Astrocyte of the cerebellum (primary cell): ENCODE measurements around the gene CSF1R.
A peak's percentile ranks its signal among the peaks of the same experiment; 100 is the strongest.
"Not testable (repeated sequence)": the region's sequence is repeated elsewhere in the genome, so short reads cannot be mapped to it uniquely, and the experiment has no call there.

Experiments used
- DNase-seq: peaks from one replicate; pipeline ENCODE4 v3.0.0-alpha.2; 2011; ENCODE audit warnings: low read depth
- H3K4me3 ChIP-seq: 2 replicates; pipeline ENCODE4 v1.5.1; 2011; ENCODE audit warnings: mild to moderate bottlenecking, low read depth, low read length, moderate library complexity
- in situ Hi-C: cut with HindIII; loops from 2 replicates; pipeline ENCODE4 v1.10.0; 2017; ENCODE audit warnings: low sequenced_read_pairs
- TF ChIP-seq, protein P1 (sequence below): IDR thresholded peaks from 2 replicates; pipeline ENCODE4 v1.5.1; 2012; ENCODE audit warnings: low read length, low read depth, moderate library complexity, mild to moderate bottlenecking; ENCODE audit errors: missing control alignments

CSF1R gene

DNA sequence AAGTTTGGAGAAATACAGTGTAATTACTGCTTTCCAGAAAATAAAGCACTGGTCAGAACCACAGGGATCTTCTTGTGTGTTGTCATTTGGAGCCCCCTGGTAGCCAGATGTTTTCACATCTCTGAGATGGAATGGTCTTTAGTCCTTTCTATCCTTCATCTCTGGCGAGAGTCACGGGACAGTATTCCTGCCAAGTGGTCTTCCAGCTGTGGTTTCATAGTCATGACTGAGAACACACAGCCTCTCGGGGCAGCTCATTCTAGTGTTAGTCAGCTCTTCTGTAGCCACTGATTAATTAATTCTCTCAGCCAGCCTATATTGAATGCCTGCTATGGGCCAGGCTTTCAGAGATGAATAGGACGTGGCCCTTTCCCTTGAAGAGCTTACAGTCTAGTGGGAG lies 51.7 kb downstream of the CSF1R start:
- no peak overlapping the region for H3K4me3 ChIP-seq
- TF ChIP-seq, protein P1, sequence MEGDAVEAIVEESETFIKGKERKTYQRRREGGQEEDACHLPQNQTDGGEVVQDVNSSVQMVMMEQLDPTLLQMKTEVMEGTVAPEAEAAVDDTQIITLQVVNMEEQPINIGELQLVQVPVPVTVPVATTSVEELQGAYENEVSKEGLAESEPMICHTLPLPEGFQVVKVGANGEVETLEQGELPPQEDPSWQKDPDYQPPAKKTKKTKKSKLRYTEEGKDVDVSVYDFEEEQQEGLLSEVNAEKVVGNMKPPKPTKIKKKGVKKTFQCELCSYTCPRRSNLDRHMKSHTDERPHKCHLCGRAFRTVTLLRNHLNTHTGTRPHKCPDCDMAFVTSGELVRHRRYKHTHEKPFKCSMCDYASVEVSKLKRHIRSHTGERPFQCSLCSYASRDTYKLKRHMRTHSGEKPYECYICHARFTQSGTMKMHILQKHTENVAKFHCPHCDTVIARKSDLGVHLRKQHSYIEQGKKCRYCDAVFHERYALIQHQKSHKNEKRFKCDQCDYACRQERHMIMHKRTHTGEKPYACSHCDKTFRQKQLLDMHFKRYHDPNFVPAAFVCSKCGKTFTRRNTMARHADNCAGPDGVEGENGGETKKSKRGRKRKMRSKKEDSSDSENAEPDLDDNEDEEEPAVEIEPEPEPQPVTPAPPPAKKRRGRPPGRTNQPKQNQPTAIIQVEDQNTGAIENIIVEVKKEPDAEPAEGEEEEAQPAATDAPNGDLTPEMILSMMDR: no peak
- DNase-seq: peak; percentile 89
- in situ Hi-C loops: no loop called here

DNA sequence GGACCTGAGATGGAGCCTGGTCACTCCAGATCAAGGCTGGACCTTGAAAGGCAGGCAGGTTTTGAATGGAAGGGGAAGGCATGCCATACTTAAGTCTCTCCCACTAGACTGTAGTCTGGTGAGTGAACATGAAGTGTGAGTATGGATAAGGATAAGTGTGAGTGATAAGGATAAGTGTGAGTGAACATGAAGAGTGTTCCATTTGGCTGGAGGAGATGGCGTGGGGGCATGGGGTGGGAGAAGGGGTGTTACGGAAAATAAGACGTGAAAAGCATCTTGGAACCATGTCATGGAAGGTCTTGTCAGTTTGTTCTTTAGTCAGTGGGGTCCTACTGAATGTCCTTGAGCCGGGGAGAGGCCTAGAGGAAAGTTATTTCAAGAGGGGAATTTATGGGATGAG lies 53.0 kb downstream of the CSF1R start:
- no peak for DNase-seq
- TF ChIP-seq, protein P1: no peak
- no peak overlapping the region for H3K4me3 ChIP-seq
- in situ Hi-C loops: no loop called here

DNA sequence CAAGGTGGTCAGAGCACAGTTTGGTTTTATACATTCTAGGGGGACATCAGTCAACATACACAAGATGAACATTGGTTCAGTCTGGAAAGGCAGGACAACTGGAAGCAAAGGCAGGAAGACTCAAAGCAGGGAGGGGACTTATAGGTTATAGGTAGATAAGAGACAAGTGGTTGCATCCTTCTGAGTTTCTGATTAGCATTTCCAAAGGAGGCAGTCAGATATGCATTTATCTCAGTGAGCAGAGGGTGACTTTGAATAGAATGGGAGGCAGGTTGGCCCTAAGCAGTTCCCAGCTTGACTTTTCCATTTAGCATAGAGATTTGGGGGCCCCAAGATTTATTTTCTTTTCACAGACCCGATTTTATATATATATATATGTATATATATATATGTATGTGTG lies 58.3 kb downstream of the CSF1R start:
- DNase-seq, H3K4me3 ChIP-seq: not testable (repeated sequence)
- in situ Hi-C loops: loop anchor here (5.0 kb wide), 1 partner anchor 79 kb away; no protein-coding TSS in a partner anchor

DNA sequence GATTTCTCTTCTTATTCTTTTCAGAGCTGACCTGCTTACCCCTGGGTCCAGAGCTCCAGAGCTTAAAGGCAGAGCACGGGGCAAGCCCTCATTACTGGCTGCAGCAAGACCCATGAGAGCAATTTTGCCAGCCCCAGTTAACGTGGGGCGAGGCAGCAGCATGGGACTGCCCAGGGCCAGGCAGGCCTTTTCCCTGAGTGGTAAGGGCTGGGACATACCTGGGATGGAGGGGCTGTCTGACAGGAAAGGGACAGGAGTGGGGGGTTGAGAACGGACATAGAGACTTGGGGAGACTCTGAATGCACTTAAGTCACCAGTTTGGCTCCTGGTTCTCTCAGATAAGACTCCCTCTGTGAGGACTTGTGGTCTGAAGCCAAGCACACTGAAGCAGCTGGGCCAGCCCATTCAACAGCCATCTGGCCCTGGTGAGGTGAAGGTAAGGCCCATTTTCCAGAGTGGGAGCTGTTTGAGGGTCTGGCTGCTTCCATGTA lies 59.6 kb downstream of the CSF1R start:
- no peak for DNase-seq
- no peak overlapping the region for H3K4me3 ChIP-seq
- in situ Hi-C loops: loop anchor here (5.0 kb wide), 1 partner anchor 81 kb away; no protein-coding TSS in a partner anchor
- TF ChIP-seq, protein P1: no peak

DNA sequence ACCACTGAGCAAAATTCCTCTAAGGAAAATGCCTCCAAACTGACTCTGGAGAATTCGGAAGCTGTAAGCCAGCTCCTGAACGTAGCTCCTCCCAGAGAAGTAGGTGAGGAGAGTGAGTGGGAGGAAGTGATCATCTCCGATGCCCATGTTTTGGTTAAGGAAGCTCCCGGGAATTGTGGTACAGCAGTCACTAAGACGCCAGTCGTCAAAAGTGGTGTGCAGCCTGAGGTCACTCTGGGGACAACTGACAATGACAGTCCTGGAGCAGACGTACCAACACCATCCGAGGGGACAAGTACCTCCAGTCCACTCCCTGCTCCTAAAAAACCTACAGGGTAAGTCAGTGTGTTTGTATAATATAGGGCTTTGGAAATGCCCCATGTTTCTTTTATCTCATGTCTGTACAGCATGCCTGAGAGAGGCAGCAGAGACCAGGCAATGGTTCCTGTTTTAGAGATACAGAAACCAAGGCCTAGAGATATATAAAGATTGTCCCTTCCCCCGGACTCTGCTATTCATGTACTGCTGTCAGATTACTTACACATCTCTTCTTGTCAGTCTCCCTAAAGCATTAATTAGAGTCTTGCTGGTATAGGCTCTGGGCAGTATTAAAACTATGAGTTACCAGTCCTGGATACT lies 61.9 kb downstream of the CSF1R start:
- no peak overlapping the region for H3K4me3 ChIP-seq
- DNase-seq: no peak
- in situ Hi-C loops: no loop called here
- TF ChIP-seq, protein P1: peak; percentile 12

DNA sequence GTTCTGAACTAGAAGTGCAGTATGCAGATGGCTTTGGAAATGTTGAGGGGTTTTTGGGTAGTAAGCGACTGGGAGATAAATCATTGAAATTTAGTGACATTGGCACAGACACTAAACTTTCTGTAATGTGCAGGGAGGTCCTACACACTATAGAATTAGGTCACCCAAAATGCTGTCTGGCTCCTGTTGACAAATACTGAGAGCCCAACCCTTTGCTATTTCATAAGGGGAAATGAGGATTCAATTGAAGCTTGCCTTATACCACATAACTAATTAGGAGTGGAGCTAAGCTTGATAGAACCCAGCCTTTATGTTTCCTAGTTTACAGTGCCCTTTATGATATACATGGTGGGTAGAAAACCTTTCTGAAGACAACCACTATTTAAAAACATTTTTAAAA lies 63.2 kb downstream of the CSF1R start:
- in situ Hi-C loops: no loop called here
- no peak for DNase-seq
- TF ChIP-seq, protein P1: no peak
- H3K4me3 ChIP-seq: no peak overlapping the region

DNA sequence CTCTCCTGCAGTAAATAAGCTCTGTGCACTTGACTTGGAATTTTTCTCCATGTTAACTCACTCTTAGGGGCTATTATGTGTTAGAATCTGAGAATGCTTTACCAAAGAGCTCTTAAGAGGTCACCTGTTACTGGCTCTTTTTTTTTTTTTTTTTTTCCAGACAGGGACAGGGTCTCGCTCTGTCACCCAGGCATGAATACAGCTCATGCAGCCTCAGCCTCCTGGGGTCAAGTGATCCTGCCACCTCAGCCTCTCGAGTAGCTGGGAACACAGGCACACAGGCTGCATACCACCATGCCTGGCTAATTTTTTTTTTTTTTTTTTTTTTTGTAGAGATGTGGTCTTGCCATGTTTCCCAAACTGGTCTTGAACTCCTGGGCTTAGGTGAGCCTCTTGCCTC lies 63.7 kb downstream of the CSF1R start:
- H3K4me3 ChIP-seq: no peak overlapping the region
- DNase-seq: no peak
- in situ Hi-C loops: no loop called here
- TF ChIP-seq, protein P1: no peak
